Fibroblast of villous mesenchyme (primary cell): ENCODE measurements around the gene SPNS3. TPM values are rescaled to one million over a fixed set of nuclear protein-coding genes. Genes with fewer than 3 reads are reported as not detected.

Experiments used
- DNase-seq: peaks from one replicate; pipeline ENCODE4 v3.0.0-alpha.2; 2010; ENCODE audit warnings: low read depth
- H3K4me3 ChIP-seq: 2 replicates; pipeline ENCODE4 v1.5.1; 2011; ENCODE audit warnings: low read depth, mild to moderate bottlenecking, low read length
- total RNA-seq: library from RNA; depleted of rRNA; stranded (reverse); fragments of >200 nt; gene quantifications from 2 replicates; pipeline ENCODE4 v1.2.3, GENCODE V29; 2012
- TF ChIP-seq, protein P1 (sequence below): IDR thresholded peaks from 2 replicates; pipeline ENCODE4 v1.5.1; 2012; ENCODE audit warnings: low read depth, mild to moderate bottlenecking, low read length; ENCODE audit not compliant: insufficient read depth

Gene SPNS3
- total RNA-seq, 1 donor = not detected

DNA sequence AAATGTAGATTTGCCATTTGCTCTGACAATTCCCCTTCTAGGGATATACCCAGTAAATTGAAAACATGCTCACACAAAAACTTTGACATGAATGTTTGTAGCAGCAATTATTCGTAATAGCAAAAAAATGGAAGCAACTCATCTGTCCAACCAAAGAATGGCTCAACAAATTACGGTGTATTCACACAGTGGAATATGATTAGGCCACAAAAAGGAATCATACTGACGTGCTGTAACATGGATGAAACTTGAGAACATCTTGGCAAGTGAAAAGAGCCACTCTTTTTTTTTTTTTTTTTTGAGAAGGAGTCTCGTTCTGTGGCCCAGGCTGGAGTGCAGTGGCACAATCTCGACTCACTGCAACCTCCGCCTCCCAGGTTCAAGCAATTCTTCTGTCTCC, 24.1 kb upstream of the SPNS3 start:
- no peak overlapping the region for H3K4me3 ChIP-seq
- TF ChIP-seq, protein P1, sequence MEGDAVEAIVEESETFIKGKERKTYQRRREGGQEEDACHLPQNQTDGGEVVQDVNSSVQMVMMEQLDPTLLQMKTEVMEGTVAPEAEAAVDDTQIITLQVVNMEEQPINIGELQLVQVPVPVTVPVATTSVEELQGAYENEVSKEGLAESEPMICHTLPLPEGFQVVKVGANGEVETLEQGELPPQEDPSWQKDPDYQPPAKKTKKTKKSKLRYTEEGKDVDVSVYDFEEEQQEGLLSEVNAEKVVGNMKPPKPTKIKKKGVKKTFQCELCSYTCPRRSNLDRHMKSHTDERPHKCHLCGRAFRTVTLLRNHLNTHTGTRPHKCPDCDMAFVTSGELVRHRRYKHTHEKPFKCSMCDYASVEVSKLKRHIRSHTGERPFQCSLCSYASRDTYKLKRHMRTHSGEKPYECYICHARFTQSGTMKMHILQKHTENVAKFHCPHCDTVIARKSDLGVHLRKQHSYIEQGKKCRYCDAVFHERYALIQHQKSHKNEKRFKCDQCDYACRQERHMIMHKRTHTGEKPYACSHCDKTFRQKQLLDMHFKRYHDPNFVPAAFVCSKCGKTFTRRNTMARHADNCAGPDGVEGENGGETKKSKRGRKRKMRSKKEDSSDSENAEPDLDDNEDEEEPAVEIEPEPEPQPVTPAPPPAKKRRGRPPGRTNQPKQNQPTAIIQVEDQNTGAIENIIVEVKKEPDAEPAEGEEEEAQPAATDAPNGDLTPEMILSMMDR = no peak
- peak; percentile 10 for DNase-seq

DNA sequence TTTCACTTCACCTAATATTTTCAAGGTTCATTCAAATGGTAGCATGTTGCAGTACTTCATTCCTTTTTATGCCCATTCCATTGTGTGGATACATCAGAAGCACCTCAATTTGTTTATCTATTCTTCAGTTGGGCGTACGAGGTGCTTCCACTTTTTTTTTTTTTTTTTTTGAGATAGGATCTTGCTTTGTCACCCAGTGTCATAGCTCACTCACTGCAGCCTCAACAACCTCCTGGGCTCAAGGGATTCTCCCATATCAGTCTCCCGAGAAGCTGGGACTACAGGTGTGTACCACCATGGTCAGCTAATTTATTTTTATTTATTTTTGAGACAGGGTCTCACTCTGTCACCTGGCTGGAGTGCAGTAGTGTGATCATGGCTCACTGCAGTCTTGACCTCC, 22.5 kb upstream of the SPNS3 start:
- no peak overlapping the region for H3K4me3 ChIP-seq
- DNase-seq = no peak
- TF ChIP-seq, protein P1 = no peak

DNA sequence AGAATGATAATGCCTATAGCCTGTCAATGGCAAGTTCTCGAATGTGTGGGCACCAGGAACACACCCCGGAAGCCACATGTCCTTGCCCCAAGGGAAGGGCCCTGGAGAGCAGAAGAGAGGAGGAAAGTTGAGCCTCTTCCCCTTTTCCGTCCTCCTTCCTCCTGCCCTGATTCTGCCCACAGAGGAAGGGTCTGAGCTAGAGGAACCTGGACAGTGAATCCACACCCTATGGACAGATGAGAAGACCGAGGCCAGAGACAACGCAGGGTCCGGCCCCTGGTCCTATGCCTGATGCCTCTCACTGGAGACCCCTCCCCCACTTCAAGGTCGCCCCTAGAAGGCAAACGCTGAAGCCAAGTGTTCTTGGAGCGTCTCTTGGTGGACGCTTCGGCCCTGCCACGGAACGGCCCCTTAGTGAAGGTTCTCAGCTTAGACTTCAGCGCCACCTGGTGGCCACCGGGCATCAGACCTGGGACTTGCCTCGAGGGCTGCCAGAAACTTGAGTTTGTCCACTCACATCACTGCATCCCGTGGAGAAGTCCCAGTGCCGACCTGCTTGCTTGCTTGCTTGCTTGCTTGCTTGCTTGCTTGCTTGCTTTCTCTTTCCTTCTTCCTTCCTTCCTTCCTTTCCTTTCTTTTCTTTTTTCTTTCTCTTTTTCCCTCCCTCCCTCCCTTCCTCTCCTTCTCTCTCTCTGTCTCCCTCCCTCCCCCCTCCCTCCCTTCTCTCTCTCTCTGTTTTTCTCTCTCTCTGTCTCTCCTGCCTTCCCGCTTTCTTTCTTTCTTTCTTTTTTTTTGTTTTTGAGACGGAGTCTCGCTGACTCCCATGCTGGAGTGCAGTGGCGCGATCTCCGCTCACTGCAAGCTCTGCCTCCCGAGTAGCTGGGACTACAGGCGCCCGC, 20.6 kb upstream of the SPNS3 start:
- no peak overlapping the region for H3K4me3 ChIP-seq
- TF ChIP-seq, protein P1 = peak; percentile 82
- DNase-seq = peak; percentile 88

- TF ChIP-seq, protein P1 = no peak
- DNase-seq = no peak
Observed at GRCh38 chr17:4417129-4417667, 16.5 kb upstream of the SPNS3 start.

GRCh38 chr17:4420692-4421131, 13.0 kb upstream of the SPNS3 start:
- no peak overlapping the region for H3K4me3 ChIP-seq
- TF ChIP-seq, protein P1 = peak; percentile 89

More at GRCh38 chr17:4417129-4417667, 16.5 kb upstream of the SPNS3 start:
- no peak overlapping the region for H3K4me3 ChIP-seq

DNA sequence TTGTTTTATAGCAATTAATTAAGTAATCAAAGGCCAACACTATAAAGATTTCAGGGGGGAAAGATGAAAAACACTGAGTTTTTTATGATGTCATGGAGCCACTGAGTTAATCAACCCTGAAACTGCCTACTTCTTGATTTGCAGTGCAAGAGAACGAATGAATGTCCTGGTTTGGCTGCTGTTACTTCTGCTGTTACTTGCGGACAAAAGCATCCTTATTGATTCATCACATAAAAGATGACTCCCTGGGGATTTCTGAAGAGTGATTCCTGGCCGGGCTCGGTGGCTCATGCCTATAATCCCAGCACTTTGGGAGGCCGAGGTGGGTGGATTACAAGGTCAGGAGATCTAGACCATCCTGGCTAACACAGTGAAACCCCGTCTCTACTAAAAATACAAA, 10.9 kb upstream of the SPNS3 start:
- no peak for DNase-seq
- no peak overlapping the region for H3K4me3 ChIP-seq
- TF ChIP-seq, protein P1 = no peak

More at GRCh38 chr17:4420692-4421131, 13.0 kb upstream of the SPNS3 start:
- DNase-seq = peak; percentile 73

DNA sequence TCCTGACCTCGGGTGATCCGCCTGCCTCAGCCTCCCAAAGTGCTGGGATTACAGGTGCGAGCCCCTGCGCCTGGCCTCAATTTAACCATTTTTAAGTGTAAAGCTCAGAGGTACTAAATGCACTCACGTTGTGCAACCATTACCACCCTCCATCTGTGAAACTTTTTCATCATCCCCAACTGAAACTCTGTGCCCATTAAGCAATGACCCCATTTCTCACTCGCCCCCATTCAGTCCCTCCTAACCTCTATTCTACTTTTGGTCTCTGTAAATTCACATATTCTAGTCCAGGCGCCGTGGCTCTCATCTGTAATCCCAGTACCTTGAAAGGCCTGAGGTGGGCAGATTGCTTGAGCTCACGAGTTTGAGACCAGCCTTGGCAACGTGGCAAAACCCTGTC, 8.3 kb upstream of the SPNS3 start:
- TF ChIP-seq, protein P1 = no peak
- DNase-seq = no peak
- no peak overlapping the region for H3K4me3 ChIP-seq
